ENCODE results near the gene IZUMO2. TPM values are rescaled to one million over a fixed set of nuclear protein-coding genes. Genes with fewer than 3 reads are reported as not detected.

The IZUMO2 gene
- total RNA-seq, 1 experiment from 2014 or later = not detected

GRCh38 chr19:50209131-50209530 is 46.0 kb upstream of the IZUMO2 start:
- Histone ChIP-seq H3K4me2 (ENCODE audit: low read length) (no peak overlapping the region), H3K9ac (ENCODE audit: low read length) (no peak overlapping the region), H3K9me3 (ENCODE audit: control insufficient read depth in 1 of 2, insufficient read depth in 1 of 2, low read depth in 1 of 2, low read length in 2 of 2) (no peaks in the 10 kb centered on the region; a peak in 1 of 4 replicates), H3K27me3 (ENCODE audit: insufficient read depth, low read length) (no peaks in the 10 kb centered on the region), H4K20me1 (ENCODE audit: insufficient read depth) (no peaks in the 10 kb centered on the region), H3K36me3 (ENCODE audit: control insufficient read depth in 1 of 2, insufficient read depth in 2 of 2, low read length in 2 of 2) (peaks cover 2 to 13% of the 10 kb centered on the region in 2 experiments; a peak in 1 of 4 replicates), H3K27ac (ENCODE audit: low read depth, low read length) (no peak overlapping the region), H3K4me3 (replicated peaks in 1 of 2; ENCODE audit: low read depth in 1 of 2, low read length in 2 of 2) (no peak overlapping the region), H3K9me2 (ENCODE audit: insufficient read depth) (no peaks in the 10 kb centered on the region), H3K4me1 (ENCODE audit: control insufficient read depth in 1 of 2, insufficient read depth in 2 of 2, low read length in 2 of 2) (peaks cover 15 to 24% of the 10 kb centered on the region in 2 experiments), H2AFZ (ENCODE audit: low read depth, low read length, poor library complexity, severe bottlenecking) (no peak overlapping the region), H3K79me2 (ENCODE audit: insufficient read depth, low read length) (0 out of 2 replicates have a peak, but pooled peaks cover 3% of the 10 kb centered on the region)
- DNase-seq (ENCODE audit: low read depth, low spot score) (no peak), ATAC-seq (no peak)
- no peak for TF ChIP-seq EZH2phosphoT487 (IDR thresholded peaks at IDR 0.05; ENCODE audit: borderline replicate concordance)
- no peak for TF ChIP-seq SIN3A (IDR thresholded peaks at IDR 0.05; ENCODE audit: low read depth)
- TF ChIP-seq YY1 (IDR thresholded peaks at IDR 0.05; ENCODE audit: extremely low read depth, insufficient replicate concordance, low read depth, low read length) = no peak
- TF ChIP-seq RAD21 (IDR thresholded peaks at IDR 0.05; ENCODE audit: low read depth) = no peak
- no peak for TF ChIP-seq POLR2AphosphoS5 (IDR thresholded peaks at IDR 0.05; ENCODE audit: low read depth, low read length)
- no peak for TF ChIP-seq FOSL1 (IDR thresholded peaks at IDR 0.05; ENCODE audit: low read depth)
- no peak for TF ChIP-seq CEBPB (IDR thresholded peaks at IDR 0.05; ENCODE audit: low read depth)
- TF ChIP-seq JUND (IDR thresholded peaks at IDR 0.05) = no peak
- TF ChIP-seq ZNF274 (IDR thresholded peaks at IDR 0.05; ENCODE audit: low read depth, low read length) = no peak
- TF ChIP-seq POLR2A (IDR thresholded peaks at IDR 0.05; ENCODE audit: borderline replicate concordance, extremely low read depth, insufficient read depth, insufficient read length) = no peak
- TF ChIP-seq, protein P1, sequence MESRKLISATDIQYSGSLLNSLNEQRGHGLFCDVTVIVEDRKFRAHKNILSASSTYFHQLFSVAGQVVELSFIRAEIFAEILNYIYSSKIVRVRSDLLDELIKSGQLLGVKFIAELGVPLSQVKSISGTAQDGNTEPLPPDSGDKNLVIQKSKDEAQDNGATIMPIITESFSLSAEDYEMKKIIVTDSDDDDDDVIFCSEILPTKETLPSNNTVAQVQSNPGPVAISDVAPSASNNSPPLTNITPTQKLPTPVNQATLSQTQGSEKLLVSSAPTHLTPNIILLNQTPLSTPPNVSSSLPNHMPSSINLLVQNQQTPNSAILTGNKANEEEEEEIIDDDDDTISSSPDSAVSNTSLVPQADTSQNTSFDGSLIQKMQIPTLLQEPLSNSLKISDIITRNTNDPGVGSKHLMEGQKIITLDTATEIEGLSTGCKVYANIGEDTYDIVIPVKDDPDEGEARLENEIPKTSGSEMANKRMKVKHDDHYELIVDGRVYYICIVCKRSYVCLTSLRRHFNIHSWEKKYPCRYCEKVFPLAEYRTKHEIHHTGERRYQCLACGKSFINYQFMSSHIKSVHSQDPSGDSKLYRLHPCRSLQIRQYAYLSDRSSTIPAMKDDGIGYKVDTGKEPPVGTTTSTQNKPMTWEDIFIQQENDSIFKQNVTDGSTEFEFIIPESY (IDR thresholded peaks at IDR 0.05; ENCODE audit: extremely low read depth, insufficient replicate concordance, low read length) = no peak
- no peak for TF ChIP-seq SRF (IDR thresholded peaks at IDR 0.05; ENCODE audit: low read depth)
- TF ChIP-seq CTCF (IDR thresholded peaks at IDR 0.05 in 2 of 3, conservative IDR thresholded peaks at IDR 0.05 in 1 of 3; ENCODE audit: borderline replicate concordance in 1 of 3, insufficient read depth in 1 of 3, low read depth in 2 of 3, low read length in 2 of 3) = no peak
- no peak for TF ChIP-seq CBX3 (IDR thresholded peaks at IDR 0.05; ENCODE audit: low read depth)
- TF ChIP-seq EGR1 (IDR thresholded peaks at IDR 0.05; ENCODE audit: low read depth) = no peak
- no peak for TF ChIP-seq TCF7L2 (IDR thresholded peaks at IDR 0.05; ENCODE audit: borderline replicate concordance, extremely low read depth, insufficient read depth, insufficient read length)
- no peak for TF ChIP-seq ELF1 (IDR thresholded peaks at IDR 0.05; ENCODE audit: borderline replicate concordance, low read depth)
- no peak for TF ChIP-seq ATF3 (IDR thresholded peaks at IDR 0.05)
- intact Hi-C loops (cut with micrococcal nuclease) = no loop called here
- RAD21 ChIA-PET (ENCODE audit: low non-redundant PET in 1 of 2, low total read pairs in 2 of 2, uncharacterized antibody in 2 of 2, unreplicated experiment in 2 of 2) = no interaction called here
- BruUV-seq (replicated peaks) = no TSS peak
- CTCF ChIA-PET = no interaction called here
- POLR2A ChIA-PET = no interaction called here

All from HCT116 (cell line).